ENCODE results near the gene AGAP1. TPM values are rescaled to one million over a fixed set of nuclear protein-coding genes. Genes with fewer than 3 reads are reported as not detected.

The AGAP1 gene
- total and polyA plus RNA-seq, 2 donors (not counting 3 experiments of a cell fraction or from before 2014, with no cell fraction given) = 10.2 to 20.9 TPM

- Histone ChIP-seq H3K36me3 (ENCODE audit: control insufficient read depth in 2 of 2, extremely low read depth in 1 of 2, insufficient read depth in 2 of 2, low read length in 2 of 2) (no peaks in the 10 kb centered on the region), H3K9me3 (replicated peaks; ENCODE audit: control insufficient read depth, insufficient read depth, low read length) (no peaks in the 10 kb centered on the region), H3K4me2 (ENCODE audit: insufficient read depth, low read length) (no peak overlapping the region), H3K4me1 (ENCODE audit: control insufficient read depth, extremely low read depth, insufficient read depth, low read length) (no peaks in the 10 kb centered on the region), H3K79me2 (ENCODE audit: control insufficient read depth, insufficient read depth, low read length) (no peaks in the 10 kb centered on the region), H2AFZ (ENCODE audit: low read depth, low read length) (no peak overlapping the region), H3K27me3 (ENCODE audit: control insufficient read depth in 2 of 2, insufficient read depth in 2 of 2, low read length in 2 of 2) (no peaks in the 10 kb centered on the region), H3K9me1 (replicated peaks; ENCODE audit: control insufficient read depth, extremely low read depth, insufficient read depth, low read length) (no peaks in the 10 kb centered on the region), H3K9ac (replicated peaks; ENCODE audit: extremely low read depth, insufficient read depth, low read length) (no peak overlapping the region), H3K27ac (ENCODE audit: insufficient read depth, low read depth, low read length) (no peak overlapping the region), H3K4me3 (replicated peaks in 1 of 3; ENCODE audit: insufficient read depth in 1 of 3, low read depth in 1 of 3, low read length in 3 of 3) (no peak overlapping the region), H4K20me1 (replicated peaks; ENCODE audit: control insufficient read depth, extremely low read depth, insufficient read depth, low read length) (no peaks in the 10 kb centered on the region)
- ChIA-PET POLR2A (no interaction called here), CTCF (no interaction called here)
- dilution Hi-C loops (cut with MboI; ENCODE audit: extremely low pct_ligation_motif_present, low sequenced_read_pairs) (no loop called here), intact Hi-C loops (cut with micrococcal nuclease) (no loop called here)
- DNase-seq (ENCODE audit: low read depth, low spot score) = no peak
- BruUV-seq (replicated peaks) = no TSS peak
- TF ChIP-seq EZH2 (IDR thresholded peaks at IDR 0.05; ENCODE audit: borderline replicate concordance, low read depth, low read length, severe bottlenecking) = no peak
- TF ChIP-seq GATA2 (IDR thresholded peaks at IDR 0.05; ENCODE audit: insufficient read depth, insufficient read length, low read depth, low read length) = no peak
- TF ChIP-seq FOS (IDR thresholded peaks at IDR 0.05; ENCODE audit: borderline replicate concordance, insufficient read depth, low read length) = no peak
- TF ChIP-seq POLR2A (IDR thresholded peaks at IDR 0.05; ENCODE audit: low read depth, low read length) = no peak
- no peak for TF ChIP-seq POLR2AphosphoS5 (IDR thresholded peaks at IDR 0.05; ENCODE audit: insufficient read depth, low read depth, low read length)
- TF ChIP-seq MAX (IDR thresholded peaks at IDR 0.05; ENCODE audit: insufficient read depth, insufficient read length) = no peak
- no peak for TF ChIP-seq JUN (IDR thresholded peaks at IDR 0.05; ENCODE audit: borderline replicate concordance, insufficient read depth, insufficient read length, low read depth)
- TF ChIP-seq MYC (IDR thresholded peaks at IDR 0.05; ENCODE audit: low read depth, low read length) = no peak
- TF ChIP-seq CTCF (IDR thresholded peaks at IDR 0.05; ENCODE audit: extremely low read depth in 1 of 2, insufficient read depth in 1 of 2, low read depth in 1 of 2, low read length in 2 of 2) = no peak
- no peak for FAIRE-seq
Observed at GRCh38 chr2:235636546-235636945, 142.7 kb downstream of the AGAP1 start.

Data from endothelial cell of umbilical vein (primary cell).